Activated T-helper 1 cell treated with anti-CD3 and anti-CD28 coated beads, Interleukin-12 subunit alpha, Interleukin-12 subunit beta, Interleukin-2, Interleukin-4 antibody, amounts not matched to agents 30 ng/mL and 10 ng/mL and 1 ng/mL, durations not matched to agents 14 hours and 24 hours and 36 hours (primary cell): Measurements from ENCODE around the gene FAM20B. TPM values are rescaled to one million over a fixed set of nuclear protein-coding genes. Genes with fewer than 3 reads are reported as not detected.

Source experiments
- DNase-seq: peaks from one replicate; pipeline ENCODE4 v3.0.0; 2021; ENCODE audit warnings: low spot score
- H3K27ac Mint-ChIP-seq: one replicate; pipeline ENCODE4 v1.8.0; 2021; ENCODE audit warnings: mild to moderate bottlenecking, mixed read lengths
- H3K27me3 Mint-ChIP-seq: one replicate; pipeline ENCODE4 v1.8.0; 2022; ENCODE audit warnings: mild to moderate bottlenecking, moderate library complexity, mixed read lengths; ENCODE audit not compliant: insufficient read depth
- H3K36me3 Mint-ChIP-seq: one replicate; pipeline ENCODE4 v1.8.0; 2021; ENCODE audit warnings: low read depth, mixed read lengths
- H3K4me1 Mint-ChIP-seq: one replicate; pipeline ENCODE4 v1.8.0; 2021; ENCODE audit warnings: low read depth, mixed read lengths
- H3K4me3 Mint-ChIP-seq: one replicate; pipeline ENCODE4 v1.8.0; 2021; ENCODE audit warnings: mild to moderate bottlenecking, moderate library complexity, mixed read lengths
- H3K9me3 Mint-ChIP-seq: one replicate; pipeline ENCODE4 v1.8.0; 2021; ENCODE audit warnings: mixed read lengths
- intact Hi-C: fragments of 100-400 bp; cut with micrococcal nuclease; formaldehyde crosslinking; loops from one replicate; pipeline ENCODE4 v1.15.1; 2024
- total RNA-seq: library from RNA; stranded (reverse); gene quantifications from 2 replicates; pipeline ENCODE4 v1.2.3, GENCODE V29; 2022

FAM20B gene
- total RNA-seq, 1 donor from 2014 or later, result 36.6 TPM

GRCh38 chr1:179043266-179043665, 17.6 kb downstream of the FAM20B start:
- no peak for DNase-seq
- Mint-ChIP-seq H3K4me1 (peaks cover 12% of the 10 kb centered on the region), H3K9me3 (no peaks in the 10 kb centered on the region), H3K27ac (no peak overlapping the region), H3K27me3 (no peaks in the 10 kb centered on the region), H3K4me3 (no peak overlapping the region), H3K36me3 (peaks cover 6% of the 10 kb centered on the region)
- intact Hi-C loops, result no loop called here

- DNase-seq, result no peak
- Mint-ChIP-seq H3K9me3 (no peaks in the 10 kb centered on the region), H3K4me1 (peaks cover 6% of the 10 kb centered on the region), H3K4me3 (no peak overlapping the region), H3K27ac (no peak overlapping the region), H3K36me3 (peaks cover 6% of the 10 kb centered on the region), H3K27me3 (no peaks in the 10 kb centered on the region)
- intact Hi-C loops, result no loop called here
These were observed 18.2 kb downstream of the FAM20B start for GRCh38 chr1:179043907-179044306.

DNA sequence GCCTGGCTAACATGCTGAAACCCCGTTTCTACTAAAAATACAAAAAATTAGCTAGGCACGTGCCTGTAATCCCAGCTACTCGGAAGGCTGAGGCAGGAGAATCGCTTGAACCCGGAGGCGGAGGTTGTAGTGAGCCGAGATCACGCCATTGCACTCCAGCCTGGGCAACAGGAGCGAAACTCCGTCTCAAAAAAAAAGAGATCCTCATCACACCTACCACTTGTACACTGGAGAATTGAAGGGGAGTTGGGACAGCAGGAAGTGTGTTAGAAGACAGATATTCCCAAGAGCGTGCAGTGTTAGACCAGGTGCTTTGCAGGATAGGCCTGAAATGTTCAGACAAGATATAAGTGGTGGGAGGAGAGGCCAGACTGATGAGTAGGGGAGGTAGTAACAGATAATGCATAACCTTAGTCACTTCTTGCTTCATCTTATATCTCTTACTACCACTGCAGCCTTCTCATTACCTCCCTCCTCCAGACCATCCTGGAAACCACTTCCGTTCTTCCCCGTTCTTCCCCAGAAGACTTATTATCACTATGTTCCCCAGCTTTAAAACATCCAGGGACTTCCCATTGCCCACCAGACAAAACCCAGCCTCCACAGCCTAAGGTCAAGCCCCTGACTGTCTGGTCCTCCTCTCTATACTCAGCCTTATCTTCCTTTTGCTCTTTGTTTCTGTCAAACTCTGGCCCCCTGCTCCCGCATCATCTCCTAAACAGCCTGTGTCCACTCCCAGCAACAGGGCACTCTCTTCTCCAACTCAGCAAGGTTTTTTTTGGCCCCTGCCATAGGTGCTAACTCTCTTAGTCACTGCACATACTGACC, 21.3 kb downstream of the FAM20B start:
- DNase-seq, result no peak
- Mint-ChIP-seq H3K4me3 (no peak overlapping the region), H3K9me3 (no peaks in the 10 kb centered on the region), H3K36me3 (peaks cover 6% of the 10 kb centered on the region), H3K27me3 (no peaks in the 10 kb centered on the region), H3K27ac (peak overlapping the region; percentile 9), H3K4me1 (no peaks in the 10 kb centered on the region)
- intact Hi-C loops, result no loop called here

- Mint-ChIP-seq H3K27me3 (no peaks in the 10 kb centered on the region), H3K4me3 (no peak overlapping the region), H3K9me3 (no peaks in the 10 kb centered on the region), H3K36me3 (peaks cover 3% of the 10 kb centered on the region), H3K27ac (no peak overlapping the region), H3K4me1 (no peaks in the 10 kb centered on the region)
- intact Hi-C loops, result no loop called here
- no peak for DNase-seq
These were observed 21.9 kb downstream of the FAM20B start for GRCh38 chr1:179047636-179047997.

- intact Hi-C loops, result no loop called here
- H3K27ac Mint-ChIP-seq, result no peak overlapping the region
These were observed 22.8 kb downstream of the FAM20B start for GRCh38 chr1:179048339-179049124.

GRCh38 chr1:179052776-179053175, 27.1 kb downstream of the FAM20B start:
- no peak overlapping the region for H3K4me3 Mint-ChIP-seq
- peaks cover 21% of the 10 kb centered on the region for H3K36me3 Mint-ChIP-seq
- no peak for DNase-seq
- H3K27me3 Mint-ChIP-seq, result no peaks in the 10 kb centered on the region
- no peak overlapping the region for H3K27ac Mint-ChIP-seq
- no peaks in the 10 kb centered on the region for H3K4me1 Mint-ChIP-seq
- no peaks in the 10 kb centered on the region for H3K9me3 Mint-ChIP-seq
- intact Hi-C loops, result no loop called here

More at GRCh38 chr1:179048339-179049124, 22.8 kb downstream of the FAM20B start:
- Mint-ChIP-seq H3K4me3 (no peak overlapping the region), H3K9me3 (no peaks in the 10 kb centered on the region), H3K36me3 (peaks cover 3% of the 10 kb centered on the region), H3K27me3 (no peaks in the 10 kb centered on the region), H3K4me1 (no peaks in the 10 kb centered on the region)
- no peak for DNase-seq

DNA sequence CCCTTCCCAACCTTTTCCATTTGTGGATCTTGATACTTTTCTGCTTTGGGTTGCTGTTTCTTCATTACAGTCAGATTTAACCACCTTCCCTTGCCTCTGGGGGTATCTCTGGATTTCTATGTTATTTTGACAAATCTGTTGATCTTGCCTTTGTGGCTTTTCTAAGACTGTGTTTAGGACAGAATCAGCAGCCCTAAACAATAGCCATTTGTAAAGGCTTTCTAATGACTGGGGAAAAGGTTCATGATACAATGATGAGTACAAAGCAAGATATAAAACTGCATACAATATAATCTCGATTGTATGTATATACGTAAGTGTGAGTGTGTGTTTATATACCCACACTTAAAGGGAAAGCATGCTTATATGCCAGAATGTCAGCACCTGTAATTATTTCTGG, 27.8 kb downstream of the FAM20B start:
- intact Hi-C loops, result no loop called here
- Mint-ChIP-seq H3K27me3 (no peaks in the 10 kb centered on the region), H3K36me3 (peaks cover 22% of the 10 kb centered on the region), H3K4me3 (no peak overlapping the region), H3K27ac (no peak overlapping the region), H3K4me1 (no peaks in the 10 kb centered on the region), H3K9me3 (no peaks in the 10 kb centered on the region)
- no peak for DNase-seq

GRCh38 chr1:179055937-179056336, 30.2 kb downstream of the FAM20B start:
- Mint-ChIP-seq H3K9me3 (no peaks in the 10 kb centered on the region), H3K4me3 (no peak overlapping the region), H3K27me3 (no peaks in the 10 kb centered on the region), H3K4me1 (no peaks in the 10 kb centered on the region), H3K27ac (no peak overlapping the region), H3K36me3 (peaks cover 26% of the 10 kb centered on the region)
- DNase-seq, result no peak
- intact Hi-C loops, result no loop called here

DNA sequence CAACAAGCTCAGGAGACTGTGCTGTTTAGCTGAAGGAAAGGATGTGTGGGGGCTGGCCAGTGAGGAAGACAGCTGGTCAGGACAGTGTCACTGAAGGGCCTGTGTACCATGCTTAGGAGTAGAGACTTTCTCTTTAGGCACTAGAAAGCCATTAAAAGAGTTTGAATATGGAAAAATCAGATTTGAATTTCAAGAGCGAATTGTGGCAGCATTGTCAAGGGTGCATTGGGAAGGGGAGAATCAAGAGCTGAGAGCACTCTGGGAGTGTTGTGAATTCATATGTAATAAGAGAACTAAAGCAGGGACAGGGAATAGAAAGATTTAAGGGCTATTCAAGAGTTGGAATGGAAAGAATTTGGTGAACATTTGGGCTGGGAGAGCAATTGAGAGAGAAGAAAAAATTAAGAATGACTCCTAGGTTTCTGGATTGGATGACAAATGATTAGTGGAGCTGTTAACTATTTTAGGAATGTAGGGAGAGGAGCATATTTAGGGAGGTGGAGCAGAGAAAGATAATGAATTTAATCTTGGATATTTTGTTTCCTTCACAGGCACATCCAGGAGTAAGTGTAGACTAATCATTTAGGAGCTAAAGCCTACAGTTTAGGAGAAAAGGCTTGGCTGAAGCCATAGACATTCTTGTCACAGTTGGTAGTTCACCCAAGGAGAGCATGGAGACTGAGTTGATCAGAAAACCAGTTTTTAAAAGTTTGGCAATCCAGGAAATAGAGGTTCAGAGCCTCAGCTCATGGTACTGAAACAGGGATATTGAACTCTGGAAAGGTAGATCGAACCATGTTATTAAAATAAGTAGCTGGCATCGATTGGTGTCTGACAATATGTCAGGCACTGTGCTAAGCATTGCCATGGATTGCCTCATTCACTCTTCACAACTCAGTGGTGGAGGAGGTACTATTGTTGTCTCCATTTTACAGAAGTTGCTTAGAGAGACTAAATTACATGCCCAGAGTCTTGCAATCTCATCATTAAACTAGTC, 33.1 kb downstream of the FAM20B start:
- peaks cover 28% of the 10 kb centered on the region for H3K36me3 Mint-ChIP-seq
- no peak overlapping the region for H3K4me3 Mint-ChIP-seq
- intact Hi-C loops, result no loop called here
- H3K27me3 Mint-ChIP-seq, result no peaks in the 10 kb centered on the region
- no peak overlapping the region for H3K27ac Mint-ChIP-seq
- H3K9me3 Mint-ChIP-seq, result no peaks in the 10 kb centered on the region
- no peaks in the 10 kb centered on the region for H3K4me1 Mint-ChIP-seq
- DNase-seq, result no peak

DNA sequence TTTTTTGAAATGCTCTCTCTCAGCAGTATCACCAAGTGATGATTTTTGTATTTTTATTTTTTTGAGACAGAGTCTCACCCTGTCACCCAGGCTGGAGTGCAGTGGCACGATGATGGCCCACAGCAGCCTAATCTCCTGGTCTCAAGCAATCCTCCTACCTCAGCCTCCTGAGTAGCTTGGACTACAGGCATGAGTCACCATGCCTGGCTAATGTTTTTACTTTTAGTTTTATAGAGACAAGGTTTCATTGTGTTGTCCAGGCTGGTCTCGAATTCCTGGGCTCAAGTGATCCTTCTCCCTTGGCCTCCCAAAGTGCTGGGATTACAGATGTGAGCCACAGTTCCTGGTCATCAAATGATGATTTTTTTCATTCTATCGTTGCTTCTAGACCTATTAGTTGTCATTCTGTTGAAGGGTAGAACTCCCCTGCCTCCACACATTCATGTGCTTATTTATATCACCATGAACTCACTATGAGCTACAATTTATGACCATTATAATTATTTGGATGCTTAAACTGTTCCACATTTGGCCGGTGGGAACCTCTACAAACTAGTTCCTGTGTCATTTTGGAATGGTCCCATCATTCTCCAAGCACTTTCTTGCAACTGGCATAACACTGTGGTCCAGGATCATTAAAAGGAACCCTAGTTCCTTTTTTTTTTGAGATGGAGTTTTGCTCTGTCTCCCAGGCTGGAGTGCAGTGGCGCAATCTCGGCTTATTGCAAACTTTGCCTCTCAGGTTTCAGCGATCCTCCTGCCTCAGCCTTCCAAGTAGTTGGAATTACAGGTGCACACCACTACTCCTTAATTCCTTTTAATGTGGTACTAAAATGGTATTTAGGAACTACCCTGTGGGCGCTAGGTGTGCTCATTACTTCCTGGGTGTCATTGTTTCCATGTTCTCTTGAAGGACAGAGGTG, 35.9 kb downstream of the FAM20B start:
- H3K27me3 Mint-ChIP-seq, result no peaks in the 10 kb centered on the region
- H3K9me3 Mint-ChIP-seq, result no peaks in the 10 kb centered on the region
- H3K36me3 Mint-ChIP-seq, result peaks cover 21% of the 10 kb centered on the region
- H3K4me1 Mint-ChIP-seq, result no peaks in the 10 kb centered on the region
- no peak overlapping the region for H3K4me3 Mint-ChIP-seq
- no peak overlapping the region for H3K27ac Mint-ChIP-seq
- no peak for DNase-seq
- intact Hi-C loops, result no loop called here

DNA sequence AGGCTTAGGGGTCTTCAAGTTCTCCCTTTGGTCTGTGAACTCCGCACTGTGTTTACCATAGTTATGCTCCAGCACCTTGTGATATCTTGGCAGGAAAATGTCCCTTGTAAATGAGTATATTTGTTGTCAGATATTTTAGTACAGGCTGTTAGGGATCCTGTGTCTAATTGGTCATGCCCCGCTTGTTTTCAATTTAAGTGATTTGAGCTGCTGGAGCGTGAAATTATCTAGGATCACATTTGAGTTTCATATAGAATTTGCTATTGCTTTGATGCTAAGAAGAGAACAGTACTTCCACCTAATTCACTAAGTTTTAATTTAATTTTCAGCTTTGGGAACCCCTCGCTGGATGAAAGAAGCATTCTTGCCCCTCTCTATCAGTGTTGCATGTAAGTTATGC, 40.8 kb downstream of the FAM20B start:
- Mint-ChIP-seq H3K4me3 (no peak overlapping the region), H3K27me3 (no peaks in the 10 kb centered on the region), H3K4me1 (no peaks in the 10 kb centered on the region), H3K36me3 (peaks cover 14% of the 10 kb centered on the region), H3K27ac (no peak overlapping the region), H3K9me3 (no peaks in the 10 kb centered on the region)
- intact Hi-C loops, result no loop called here
- no peak for DNase-seq

GRCh38 chr1:179077396-179077795, 51.7 kb downstream of the FAM20B start:
- Mint-ChIP-seq H3K4me1 (peaks cover 19% of the 10 kb centered on the region), H3K4me3 (no peak overlapping the region), H3K36me3 (peaks cover 4% of the 10 kb centered on the region), H3K27me3 (no peaks in the 10 kb centered on the region), H3K27ac (no peak overlapping the region), H3K9me3 (no peaks in the 10 kb centered on the region)
- DNase-seq, result no peak
- intact Hi-C loops, result no loop called here
